Natural killer cell (primary cell): ENCODE data around the gene ZNF579. TPM values are rescaled to one million over a fixed set of nuclear protein-coding genes. Genes with fewer than 3 reads are reported as not detected.

ENCODE experiments used
- ATAC-seq, 3 donors: fragments of 150-1000 bp in 2 of 3; fragments of 200-7000 bp in 1 of 3; cut with Tn5 transposase; 1 replicate in 1 of 3; 2 replicates in 2 of 3; pipeline ENCODE4 v1.10.0; 2021; ENCODE audit warnings: mild to moderate bottlenecking in 2 of 3, moderate library complexity in 2 of 3
- DNase-seq, 2 donors: peaks; one replicate each; pipeline versions ENCODE4 v3.0.0 to v3.0.0-alpha.2; 2013 to 2021; ENCODE audit warnings: mixed read lengths in 1 of 2
- H3K27ac ChIP-seq: one replicate; pipeline ENCODE4 v1.5.1; 2013; ENCODE audit warnings: mild to moderate bottlenecking, low read length
- H3K27me3 ChIP-seq: one replicate; pipeline ENCODE4 v1.6.1; 2013; ENCODE audit warnings: low read length; ENCODE audit not compliant: control insufficient read depth, insufficient read depth
- H3K36me3 ChIP-seq: one replicate; pipeline ENCODE4 v1.6.1; 2013; ENCODE audit warnings: low read length; ENCODE audit not compliant: control insufficient read depth, insufficient read depth
- H3K4me1 ChIP-seq: one replicate; pipeline ENCODE4 v1.6.1; 2013; ENCODE audit warnings: low read length; ENCODE audit not compliant: control insufficient read depth, insufficient read depth
- H3K4me3 ChIP-seq: one replicate; pipeline ENCODE4 v1.5.1; 2013; ENCODE audit warnings: low read length
- H3K9me3 ChIP-seq: one replicate; pipeline ENCODE4 v1.6.1; 2013; ENCODE audit warnings: low read length; ENCODE audit not compliant: control insufficient read depth, insufficient read depth
- H3K27ac Mint-ChIP-seq, 2 donors: one replicate each; pipeline ENCODE4 v1.8.0; 2022; ENCODE audit warnings: mild to moderate bottlenecking in 2 of 2, mixed read lengths in 2 of 2, moderate library complexity in 1 of 2
- H3K27me3 Mint-ChIP-seq, 2 donors: one replicate each; pipeline ENCODE4 v1.8.0; 2022; ENCODE audit warnings: low read depth in 2 of 2, mixed read lengths in 2 of 2
- H3K36me3 Mint-ChIP-seq: one replicate; pipeline ENCODE4 v1.8.0; 2022; ENCODE audit warnings: mixed read lengths
- H3K4me1 Mint-ChIP-seq, 2 donors: one replicate each; pipeline ENCODE4 v1.8.0; 2022; ENCODE audit warnings: mixed read lengths in 2 of 2
- H3K4me3 Mint-ChIP-seq: one replicate; pipeline ENCODE4 v1.8.0; 2022; ENCODE audit warnings: mild to moderate bottlenecking, moderate library complexity, mixed read lengths
- H3K9me3 Mint-ChIP-seq, 2 donors: one replicate each; pipeline ENCODE4 v1.8.0; 2022; ENCODE audit warnings: mixed read lengths in 2 of 2
- CTCF ChIP-seq: fragments of 200-600 bp; IDR thresholded peaks from one replicate; pipeline ENCODE4 v1.8.0; 2022; ENCODE audit warnings: antibody characterized with exemption
- WGBS: methylation state at CpG from one replicate; pipeline ENCODE4 v1.1.7; 2013; ENCODE audit warnings: missing lambda C conversion rate; ENCODE audit not compliant: insufficient coverage; 5-methylcytosine and 5-hydroxymethylcytosine counted together
- intact Hi-C: fragments of 100-400 bp; cut with micrococcal nuclease; formaldehyde crosslinking; loops from one replicate; pipeline ENCODE4 v1.14.2; 2022
- total RNA-seq, 4 donors: library from RNA; stranded (reverse); fragments of 120-200 nt in 1 of 4; gene quantifications; one replicate each; pipeline versions ENCODE4 v1.2.3 to v1.2.4, GENCODE V29; 2013 to 2022

Gene ZNF579
- total RNA-seq, 3 donors from 2014 or later (not counting 1 experiment from before 2014, with no cell fraction given) = 8.3 to 11.2 (median 9.5) TPM

- no peak overlapping the region for H3K4me3 Mint-ChIP-seq
- Histone ChIP-seq H3K9me3 (no peaks in the 10 kb centered on the region), H3K27me3 (no peaks in the 10 kb centered on the region), H3K4me3 (no peak overlapping the region), H3K36me3 (peaks cover 11% of the 10 kb centered on the region), H3K27ac (no peak overlapping the region), H3K4me1 (peaks cover 11% of the 10 kb centered on the region)
- ATAC-seq (no peak), DNase-seq (no peak)
- H3K36me3 Mint-ChIP-seq = no peaks in the 10 kb centered on the region
- TF ChIP-seq CTCF = no peak
- H3K9me3 Mint-ChIP-seq = no peaks in the 10 kb centered on the region
- H3K27me3 Mint-ChIP-seq = no peaks in the 10 kb centered on the region
- WGBS = 98% methylated on average over 8 of the region's 8 CpGs
- intact Hi-C loops = no loop called here
- H3K27ac Mint-ChIP-seq = no peak overlapping the region
- H3K4me1 Mint-ChIP-seq = peaks cover 0 to 21% of the 10 kb centered on the region in 2 donors
Measured at GRCh38 chr19:55617426-55617825, 36.8 kb upstream of the ZNF579 start.

GRCh38 chr19:55616395-55616875, 35.8 kb upstream of the ZNF579 start:
- Histone ChIP-seq H3K27ac (no peak overlapping the region), H3K27me3 (no peaks in the 10 kb centered on the region), H3K36me3 (peaks cover 11% of the 10 kb centered on the region), H3K4me1 (peaks cover 18% of the 10 kb centered on the region), H3K9me3 (no peaks in the 10 kb centered on the region), H3K4me3 (no peak overlapping the region)
- TF ChIP-seq CTCF = no peak
- Mint-ChIP-seq H3K27me3 (no peaks in the 10 kb centered on the region), H3K9me3 (no peaks in the 10 kb centered on the region), H3K4me3 (no peak overlapping the region), H3K36me3 (no peaks in the 10 kb centered on the region), H3K27ac (no peak overlapping the region), H3K4me1 (peaks cover 0 to 31% of the 10 kb centered on the region in 2 donors)
- WGBS = 98% methylated on average over 38 of the region's 38 CpGs
- DNase-seq = no peak
- intact Hi-C loops = no loop called here
- no peak for ATAC-seq

- Histone ChIP-seq H3K4me3 (no peak overlapping the region), H3K36me3 (peaks cover 13% of the 10 kb centered on the region), H3K4me1 (peaks cover 14% of the 10 kb centered on the region), H3K27ac (no peak overlapping the region), H3K9me3 (no peaks in the 10 kb centered on the region), H3K27me3 (no peaks in the 10 kb centered on the region)
- no peaks in the 10 kb centered on the region for H3K9me3 Mint-ChIP-seq
- no peak for ATAC-seq
- H3K36me3 Mint-ChIP-seq = no peaks in the 10 kb centered on the region
- WGBS = 97% methylated on average over 88 of the region's 88 CpGs
- no peak overlapping the region for H3K27ac Mint-ChIP-seq
- TF ChIP-seq CTCF = no peak
- intact Hi-C loops = no loop called here
- H3K4me3 Mint-ChIP-seq = no peak overlapping the region
- no peak for DNase-seq
- peaks cover 1 to 34% of the 10 kb centered on the region in 2 donors for H3K4me1 Mint-ChIP-seq
- no peaks in the 10 kb centered on the region for H3K27me3 Mint-ChIP-seq
Measured at GRCh38 chr19:55615543-55616394, 35.1 kb upstream of the ZNF579 start.
